GM10266 (cell line): ENCODE data around the gene COL6A2.
"Not testable (repeated sequence)": the region's sequence is repeated elsewhere in the genome, so short reads cannot be mapped to it uniquely, and the experiment has no call there.

Source experiments
- DNase-seq: peaks from one replicate; pipeline ENCODE4 v3.0.0; 2012; ENCODE audit errors: extremely low spot score
- CTCF ChIP-seq: IDR thresholded peaks from 2 replicates; pipeline ENCODE4 v1.5.1; 2012; ENCODE audit warnings: mild to moderate bottlenecking, low read depth; ENCODE audit not compliant: control insufficient read depth, insufficient read depth; ENCODE audit errors: missing control alignments

COL6A2 gene

GRCh38 chr21:46084709-46085108, 13.2 kb upstream of the COL6A2 start:
- no peak for DNase-seq
- no peak for TF ChIP-seq CTCF

GRCh38 chr21:46085259-46085658, 12.7 kb upstream of the COL6A2 start:
- DNase-seq = not testable (repeated sequence)

GRCh38 chr21:46087641-46088040, 10.3 kb upstream of the COL6A2 start:
- TF ChIP-seq CTCF = no peak
- no peak for DNase-seq

GRCh38 chr21:46088189-46088588, 9.7 kb upstream of the COL6A2 start:
- no peak for TF ChIP-seq CTCF
- DNase-seq = no peak

- no peak for DNase-seq
- no peak for TF ChIP-seq CTCF
Observed at GRCh38 chr21:46089285-46089684, 8.6 kb upstream of the COL6A2 start.

GRCh38 chr21:46091118-46091517, 6.8 kb upstream of the COL6A2 start:
- no peak for TF ChIP-seq CTCF

GRCh38 chr21:46091631-46092025, 6.3 kb upstream of the COL6A2 start:
- no peak for TF ChIP-seq CTCF

More at GRCh38 chr21:46091118-46091517, 6.8 kb upstream of the COL6A2 start:
- no peak for DNase-seq

GRCh38 chr21:46092026-46092764, 5.7 kb upstream of the COL6A2 start:
- DNase-seq = no peak
- no peak for TF ChIP-seq CTCF

More at GRCh38 chr21:46091631-46092025, 6.3 kb upstream of the COL6A2 start:
- no peak for DNase-seq
